ENCODE measurements around the gene PRR35.
A peak's percentile ranks its signal among the peaks of the same experiment; 100 is the strongest.

Gene PRR35

DNA sequence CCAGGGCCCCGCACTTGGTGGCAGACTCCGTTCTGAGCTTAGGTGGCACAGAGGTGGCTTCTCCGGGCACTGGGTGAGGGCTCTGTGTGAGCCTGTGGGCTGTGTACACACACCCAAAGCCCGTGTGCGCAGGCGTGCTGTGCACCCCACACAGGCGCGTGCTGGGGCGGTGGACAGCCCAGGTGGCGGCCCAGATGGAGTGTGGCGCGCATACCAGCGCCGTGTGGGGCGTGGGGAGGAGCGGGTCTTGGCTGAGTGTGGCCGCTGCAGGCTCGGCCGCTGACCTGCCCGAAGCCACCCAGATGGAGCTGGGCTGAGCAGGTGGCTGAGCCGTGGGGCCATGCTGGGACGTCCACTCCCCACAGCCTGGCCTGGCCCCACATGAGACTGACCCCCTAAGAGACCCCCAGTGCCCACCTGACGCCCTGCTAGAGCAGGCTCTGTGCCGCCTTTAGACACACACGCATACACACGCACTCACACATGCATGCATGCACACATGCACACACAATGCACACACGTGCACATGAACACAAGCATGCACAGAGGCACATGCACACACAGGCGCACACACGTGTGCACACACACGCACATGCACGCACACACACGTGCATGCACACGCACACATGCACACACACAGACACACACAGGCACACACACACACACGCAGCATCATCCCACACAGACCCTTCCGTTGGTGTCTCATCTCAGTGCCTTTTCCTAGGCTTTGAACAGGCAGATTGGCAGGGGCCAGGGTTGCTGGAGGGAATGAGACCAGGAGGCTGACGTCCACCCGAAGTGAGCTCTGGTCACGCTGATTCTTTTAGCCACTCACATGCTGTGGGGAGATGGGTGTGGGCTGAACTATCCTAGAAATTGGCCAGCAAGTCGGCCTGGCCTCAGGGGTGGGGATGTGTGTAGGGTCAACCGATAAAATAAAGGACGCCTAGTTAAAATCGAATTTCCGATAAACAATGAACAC is 2.1 kb downstream of the PRR35 start:
- no peak for DNase-seq (ENCODE audit: low read depth in 4 of 4, low spot score in 1 of 4)

DNA sequence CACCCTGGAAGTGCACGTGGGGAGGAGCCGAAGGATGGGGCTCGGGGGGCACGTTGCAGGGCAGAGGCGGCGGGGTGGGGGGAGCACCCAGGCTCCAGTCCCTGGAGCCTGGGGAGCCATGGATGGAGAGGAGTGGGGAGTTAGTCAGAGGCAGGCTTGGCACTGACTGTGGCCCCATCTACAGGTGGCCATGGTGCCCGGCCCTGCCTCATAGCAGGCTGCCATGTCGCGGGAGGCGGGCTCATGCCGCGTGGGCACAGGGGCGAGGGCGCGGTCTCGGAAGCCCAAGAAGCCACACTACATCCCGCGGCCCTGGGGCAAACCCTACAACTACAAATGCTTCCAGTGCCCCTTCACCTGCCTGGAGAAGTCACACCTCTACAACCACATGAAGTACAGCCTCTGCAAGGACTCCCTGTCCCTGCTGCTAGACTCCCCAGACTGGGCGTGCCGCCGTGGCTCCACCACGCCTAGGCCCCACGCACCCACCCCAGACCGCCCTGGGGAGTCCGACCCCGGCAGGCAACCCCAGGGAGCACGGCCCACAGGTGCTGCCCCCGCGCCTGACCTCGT is 3.0 kb downstream of the PRR35 start:
- no peak for DNase-seq (ENCODE audit: low read depth in 4 of 4, low spot score in 1 of 4)

GRCh38 chr16:564690-565418 is 4.7 kb downstream of the PRR35 start:
- no peak for DNase-seq (ENCODE audit: low read depth in 4 of 4, low spot score in 1 of 4)

DNA sequence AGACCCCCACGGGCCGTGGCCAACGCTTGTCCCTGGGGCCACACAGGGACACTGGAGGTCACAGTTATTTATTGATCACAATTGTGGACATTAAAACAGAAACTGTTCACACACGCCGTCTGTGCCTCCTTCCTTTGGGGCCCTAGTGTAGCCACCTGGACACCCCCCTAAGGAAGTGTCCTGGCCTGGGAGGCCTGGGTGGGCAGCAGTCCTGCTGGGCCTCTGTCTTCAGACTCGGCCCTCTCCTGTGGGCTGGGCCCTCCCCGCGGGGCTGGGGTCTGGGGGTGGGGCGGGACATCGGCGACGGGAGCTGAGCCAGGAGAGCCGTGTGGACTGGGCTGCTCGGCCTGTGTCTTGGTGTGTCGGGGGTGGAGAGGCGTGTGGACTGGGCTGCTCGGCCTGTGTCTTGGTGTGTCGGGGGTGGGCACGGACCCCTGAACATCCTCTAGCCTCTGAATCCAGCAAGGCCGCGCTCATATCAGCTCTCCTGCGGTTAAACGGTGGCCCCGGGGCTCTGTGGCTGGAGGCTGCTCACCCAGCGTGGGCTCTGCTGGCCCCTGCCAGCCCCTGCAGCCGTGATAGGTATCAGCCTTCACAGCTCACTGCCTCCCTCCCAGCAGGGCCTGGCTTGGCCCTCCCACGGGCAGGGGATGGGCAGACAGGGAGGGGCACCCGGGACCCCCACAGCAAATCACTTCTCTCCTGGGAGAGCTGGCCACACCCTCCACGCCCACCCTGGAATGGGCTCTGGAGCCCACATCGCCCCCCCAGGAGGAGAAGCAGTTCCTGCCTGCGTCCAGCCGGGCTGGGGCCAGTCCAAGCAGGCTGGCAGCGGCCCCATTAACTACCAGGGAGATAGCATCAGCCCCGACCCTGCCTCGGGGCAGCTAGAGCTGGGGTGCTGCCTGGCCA is 5.5 kb downstream of the PRR35 start:
- DNase-seq (ENCODE audit: low read depth in 4 of 4, low spot score in 1 of 4) = no peak

DNA sequence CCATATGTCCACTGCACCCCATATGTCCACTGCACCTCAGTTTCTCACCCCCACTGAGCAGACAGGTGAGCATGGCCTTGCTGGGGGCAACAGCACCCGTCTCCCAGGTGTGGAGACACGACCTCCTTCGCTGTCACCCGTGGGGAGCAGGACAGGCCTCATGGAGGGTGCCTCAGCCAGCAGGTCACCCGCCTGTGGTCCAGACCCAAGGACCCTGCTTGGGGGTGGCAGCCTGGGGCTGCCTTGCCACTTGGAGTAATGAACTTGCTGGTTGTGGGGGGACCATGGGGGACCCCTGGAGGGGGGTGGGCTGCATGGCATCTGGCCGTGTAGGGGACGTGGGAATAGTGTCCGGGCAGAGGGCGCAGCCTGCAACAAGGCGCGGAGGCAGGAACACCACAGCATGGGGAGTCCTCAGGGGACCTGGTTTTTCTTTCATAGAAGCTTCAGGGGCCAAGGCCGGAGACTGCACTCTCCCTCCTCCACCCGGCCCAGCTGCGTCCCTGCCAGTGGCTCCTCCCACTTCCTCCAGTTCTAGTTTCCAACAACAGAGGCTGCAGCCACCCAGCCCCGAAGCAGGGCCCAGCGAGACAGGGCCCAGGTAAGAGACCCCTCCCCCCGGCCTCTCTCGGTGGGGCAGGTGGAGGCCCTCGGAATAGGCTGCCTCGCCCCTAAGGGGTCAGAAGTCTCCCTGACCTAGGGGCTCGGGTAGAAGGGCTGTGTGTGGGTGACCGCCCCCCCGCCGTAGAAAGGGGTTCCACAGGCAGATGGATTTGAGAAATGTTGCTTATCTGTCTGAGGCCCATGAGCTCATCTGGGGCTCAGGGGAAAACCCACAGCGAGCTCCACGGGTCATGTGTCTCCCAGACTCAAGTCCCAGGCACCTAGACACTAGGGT is 6.5 kb downstream of the PRR35 start, which contains the start of gene NHLRC4:
NHLRC4 (plus strand) TSS at position 531 of the 898 bp plus-strand sequence. CDS start 1,043 bp downstream, outside the sequence.
- peak in 2 of 4 experiments; percentile 19 to 37 for DNase-seq (ENCODE audit: low read depth in 4 of 4, low spot score in 1 of 4)

DNA sequence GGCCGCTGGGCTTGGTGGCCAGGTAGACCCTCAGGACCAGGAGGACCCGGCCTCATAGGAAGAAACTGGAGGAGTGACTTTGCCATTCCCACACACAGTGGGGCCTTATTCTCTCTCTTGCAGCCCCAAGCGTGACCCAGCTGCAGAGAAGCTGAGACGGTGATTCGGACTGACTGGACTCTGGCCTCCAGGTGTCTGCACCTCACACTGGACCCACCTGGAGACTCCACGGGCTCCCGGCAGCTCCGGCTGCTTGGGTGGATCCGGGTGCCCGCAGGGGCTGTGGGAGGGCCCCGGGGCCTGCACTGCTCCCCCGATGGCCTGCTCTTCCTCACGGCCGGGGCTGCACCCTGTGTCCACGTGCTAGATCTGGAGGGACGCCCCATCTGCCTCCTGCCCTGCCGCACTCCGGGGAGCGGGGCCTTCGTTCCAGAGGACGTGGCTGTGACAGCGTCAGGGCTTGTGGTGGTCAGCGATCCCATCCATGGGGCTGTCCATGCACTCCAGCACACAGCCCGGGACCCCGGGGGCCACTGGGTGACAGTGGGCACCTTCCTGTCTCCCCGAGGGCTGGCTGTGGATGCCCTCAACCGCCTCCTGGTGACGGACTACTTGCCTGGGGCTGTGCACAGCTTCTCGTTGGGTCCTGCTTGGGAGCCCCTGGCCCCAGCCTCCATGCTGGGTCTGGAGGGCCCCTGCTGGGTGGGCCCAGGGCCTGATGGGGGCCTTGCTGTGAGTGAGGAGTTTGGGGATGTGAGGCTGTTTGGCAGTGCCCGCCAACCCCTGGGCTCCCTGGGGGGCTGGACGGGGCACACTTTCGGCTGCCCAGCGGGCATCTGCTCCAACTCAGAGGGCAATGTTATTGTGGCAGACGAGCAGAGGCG is 7.4 kb downstream of the PRR35 start:
- no peak for DNase-seq (ENCODE audit: low read depth in 4 of 4, low spot score in 1 of 4)

- DNase-seq (ENCODE audit: low read depth in 4 of 4, low spot score in 1 of 4) = no peak
These were observed 8.4 kb downstream of the PRR35 start for GRCh38 chr16:568401-569258.

- DNase-seq (ENCODE audit: low read depth in 4 of 4, low spot score in 1 of 4) = peak; percentile 32 to 61 (median 49)
These were observed 9.5 kb downstream of the PRR35 start, which contains the start of gene PIGQ for GRCh38 chr16:569445-570254. Gene PIGQ (plus strand): TSS chr16:569968. CDS start chr16:574075, 4,107 bp downstream.

DNA sequence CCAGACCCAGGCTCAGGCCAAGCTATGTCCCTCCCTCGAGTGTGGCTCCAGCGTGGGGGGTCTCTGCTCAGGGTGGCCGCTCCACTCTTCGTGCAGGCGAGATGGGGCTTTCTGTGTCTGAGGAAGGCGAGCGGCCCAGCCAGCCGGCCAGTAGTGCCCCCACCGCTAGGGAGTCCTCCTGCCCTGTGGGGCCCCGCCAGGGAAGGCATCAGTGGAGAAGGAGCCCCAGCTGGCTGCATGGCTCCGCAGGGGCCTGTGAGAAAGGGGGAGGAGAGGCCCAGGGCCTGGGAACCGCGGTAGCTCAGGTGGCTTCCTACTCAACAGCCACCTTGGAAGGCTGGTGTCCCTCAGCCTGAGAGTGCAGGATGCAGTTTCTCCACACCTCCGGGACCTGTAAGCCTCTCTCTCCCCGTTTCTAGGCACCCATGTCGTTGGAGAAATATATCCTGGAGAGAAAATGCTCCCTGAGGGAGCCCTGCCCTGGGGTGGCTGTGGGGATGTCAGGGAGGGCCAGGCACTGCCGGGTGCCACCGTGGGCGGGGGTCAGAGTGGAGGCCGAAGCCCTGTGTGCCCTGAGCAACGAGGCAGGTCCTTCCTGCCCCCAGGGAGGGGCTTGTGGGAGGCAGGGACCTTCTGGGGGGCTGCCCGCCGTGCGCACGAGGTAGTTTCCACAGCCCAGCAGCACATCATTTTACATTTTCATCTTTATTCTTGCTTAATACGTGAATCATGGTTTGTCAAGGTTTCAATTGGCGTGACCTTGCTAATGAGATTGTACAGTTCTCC is 12.9 kb downstream of the PRR35 start:
- DNase-seq (ENCODE audit: low read depth in 4 of 4, low spot score in 1 of 4) = no peak

DNA sequence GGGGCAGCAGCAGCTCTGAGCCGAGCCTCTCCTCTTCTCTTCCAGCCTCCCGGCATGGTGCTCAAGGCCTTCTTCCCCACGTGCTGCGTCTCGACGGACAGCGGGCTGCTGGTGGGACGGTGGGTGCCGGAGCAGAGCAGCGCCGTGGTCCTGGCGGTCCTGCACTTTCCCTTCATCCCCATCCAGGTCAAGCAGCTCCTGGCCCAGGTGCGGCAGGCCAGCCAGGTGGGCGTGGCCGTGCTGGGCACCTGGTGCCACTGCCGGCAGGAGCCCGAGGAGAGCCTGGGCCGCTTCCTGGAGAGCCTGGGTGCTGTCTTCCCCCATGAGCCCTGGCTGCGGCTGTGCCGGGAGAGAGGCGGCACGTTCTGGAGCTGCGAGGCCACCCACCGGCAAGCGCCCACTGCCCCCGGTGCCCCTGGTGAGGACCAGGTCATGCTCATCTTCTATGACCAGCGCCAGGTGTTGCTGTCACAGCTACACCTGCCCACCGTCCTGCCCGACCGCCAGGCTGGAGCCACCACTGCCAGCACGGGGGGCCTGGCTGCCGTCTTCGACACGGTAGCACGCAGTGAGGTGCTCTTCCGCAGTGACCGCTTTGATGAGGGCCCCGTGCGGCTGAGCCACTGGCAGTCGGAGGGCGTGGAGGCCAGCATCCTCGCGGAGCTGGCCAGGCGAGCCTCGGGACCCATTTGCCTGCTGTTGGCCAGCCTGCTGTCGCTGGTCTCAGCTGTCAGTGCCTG is 14.0 kb downstream of the PRR35 start:
- no peak for DNase-seq (ENCODE audit: low read depth in 4 of 4, low spot score in 1 of 4)

DNA sequence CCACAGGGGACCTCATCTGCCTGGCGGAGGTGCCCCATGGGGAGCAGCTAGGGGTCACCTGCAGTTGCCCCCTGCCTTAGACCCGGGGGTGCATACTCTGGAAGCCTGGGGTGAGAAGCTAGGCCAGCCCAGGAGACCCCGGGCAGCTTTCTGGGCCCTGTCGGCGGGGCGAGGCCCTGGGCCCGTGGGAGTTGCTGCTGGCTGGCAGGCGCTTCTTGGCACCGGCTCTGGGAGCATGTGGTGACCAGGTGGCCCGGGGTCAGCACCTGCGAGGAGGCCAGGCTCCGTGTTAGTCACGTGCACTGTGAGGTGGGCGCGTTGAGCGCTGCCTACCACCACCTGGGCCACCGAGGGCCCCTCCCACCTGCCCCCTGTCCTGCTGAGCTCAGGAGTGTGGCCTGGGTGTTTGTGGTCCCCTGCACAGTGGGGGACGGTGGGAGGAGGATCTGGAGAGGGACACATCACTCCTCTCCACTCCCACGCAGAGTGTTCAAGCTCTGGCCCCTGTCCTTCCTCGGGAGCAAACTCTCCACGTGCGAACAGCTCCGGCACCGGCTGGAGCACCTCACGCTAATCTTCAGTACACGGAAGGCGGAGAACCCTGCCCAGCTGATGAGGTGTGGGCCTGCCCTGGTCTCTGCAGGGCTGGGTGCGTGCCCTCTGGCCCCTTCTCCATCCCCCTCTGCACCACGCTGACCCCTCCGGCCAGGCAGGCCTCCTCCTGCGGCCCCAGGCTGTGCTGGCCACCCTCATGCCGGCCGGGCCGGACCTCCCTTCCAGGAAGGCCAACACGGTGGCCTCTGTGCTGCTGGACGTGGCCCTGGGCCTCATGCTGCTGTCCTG is 15.4 kb downstream of the PRR35 start:
- DNase-seq (ENCODE audit: low read depth in 4 of 4, low spot score in 1 of 4) = no peak

- DNase-seq (ENCODE audit: low read depth in 4 of 4, low spot score in 1 of 4) = no peak
These were observed 16.1 kb downstream of the PRR35 start for GRCh38 chr16:576197-576822.

GRCh38 chr16:576823-577201 is 16.6 kb downstream of the PRR35 start:
- no peak for DNase-seq (ENCODE audit: low read depth in 4 of 4, low spot score in 1 of 4)

GRCh38 chr16:577796-578195 is 17.6 kb downstream of the PRR35 start:
- no peak for DNase-seq (ENCODE audit: low read depth in 4 of 4, low spot score in 1 of 4)

Measured in stimulated activated CD4-positive, alpha-beta T cell treated with anti-CD3 and anti-CD28 coated beads, Interleukin-1b, Interleukin-23, amount 100 ng/mL, for 24 hours (primary cell).